GM23248 (cell line): ENCODE data around the gene KLHDC4. TPM values are rescaled to one million over a fixed set of nuclear protein-coding genes. Genes with fewer than 3 reads are reported as not detected.

ENCODE experiments used
- DNase-seq: peaks from one replicate; pipeline ENCODE4 v3.0.0-alpha.2; 2015
- H2AFZ ChIP-seq: fragments of 200-600 bp; sonication (generic); 2 replicates; pipeline ENCODE4 v1.6.1; 2016; ENCODE audit warnings: antibody characterized with exemption
- H3F3A ChIP-seq: fragments of 200-600 bp; sonication (generic); 2 replicates; pipeline ENCODE4 v1.6.1; 2016; ENCODE audit warnings: mild to moderate bottlenecking, antibody characterized with exemption, mixed run types; ENCODE audit not compliant: insufficient read depth
- H3K27ac ChIP-seq: fragments of 200-600 bp; sonication (generic); 2 replicates; pipeline ENCODE4 v1.5.1; 2016; ENCODE audit warnings: mild to moderate bottlenecking
- H3K27me3 ChIP-seq: fragments of 200-600 bp; sonication (generic); replicated peaks from 2 replicates; pipeline ENCODE4 v1.6.1; 2016; ENCODE audit warnings: mild to moderate bottlenecking; ENCODE audit not compliant: insufficient read depth
- H3K36me3 ChIP-seq: fragments of 200-600 bp; sonication (generic); 2 replicates; pipeline ENCODE4 v1.6.1; 2016; ENCODE audit warnings: low read depth, mild to moderate bottlenecking
- H3K4me1 ChIP-seq: fragments of 200-600 bp; sonication (generic); 2 replicates; pipeline ENCODE4 v1.6.1; 2016; ENCODE audit warnings: mild to moderate bottlenecking; ENCODE audit not compliant: insufficient read depth
- H3K4me2 ChIP-seq: fragments of 200-600 bp; sonication (generic); one replicate; pipeline ENCODE4 v1.6.1; 2016; ENCODE audit warnings: mild to moderate bottlenecking; ENCODE audit not compliant: unreplicated experiment
- H3K4me3 ChIP-seq: fragments of 200-600 bp; sonication (generic); 2 replicates; pipeline ENCODE4 v1.5.1; 2016; ENCODE audit warnings: mild to moderate bottlenecking
- H3K79me2 ChIP-seq: fragments of 200-600 bp; sonication (generic); 2 replicates; pipeline ENCODE4 v1.6.1; 2016; ENCODE audit warnings: mild to moderate bottlenecking; ENCODE audit not compliant: insufficient read depth
- H3K9ac ChIP-seq: fragments of 200-600 bp; sonication (generic); 2 replicates; pipeline ENCODE4 v1.6.1; 2016; ENCODE audit warnings: mild to moderate bottlenecking
- H3K9me2 ChIP-seq: fragments of 200-600 bp; sonication (generic); 2 replicates; pipeline ENCODE4 v1.6.1; 2016; ENCODE audit warnings: mixed run types, mild to moderate bottlenecking, moderate library complexity; ENCODE audit not compliant: insufficient read depth
- H3K9me3 ChIP-seq: fragments of 200-600 bp; sonication (generic); one replicate; pipeline ENCODE4 v1.6.1; 2017; ENCODE audit warnings: low read depth
- H4K20me1 ChIP-seq: fragments of 200-600 bp; sonication (generic); 2 replicates; pipeline ENCODE4 v1.6.0; 2016; ENCODE audit not compliant: insufficient read depth
- EZH2 ChIP-seq: fragments of 200-600 bp; sonication (generic); IDR thresholded peaks from 2 replicates; pipeline ENCODE4 v1.6.1; 2018; ENCODE audit warnings: antibody characterized with exemption, mild to moderate bottlenecking; ENCODE audit not compliant: insufficient read depth, poor library complexity, severe bottlenecking
- EZH2phosphoT487 ChIP-seq: fragments of 200-600 bp; sonication (generic); IDR thresholded peaks from 2 replicates; pipeline ENCODE4 v1.6.1; 2018; ENCODE audit warnings: antibody characterized with exemption, moderate library complexity, mild to moderate bottlenecking, low read depth; ENCODE audit not compliant: insufficient read depth
- WGBS, 2 experiments: methylation state at CpG; one replicate each; pipeline ENCODE4 v1.1.6; 2015 to 2017; ENCODE audit warnings: low lambda C conversion rate in 2 of 2, low coverage in 1 of 2; ENCODE audit errors: missing lambda C conversion rate in 2 of 2; 5-methylcytosine and 5-hydroxymethylcytosine counted together
- in situ Hi-C: fragments of 300-500 bp; cut with MboI; formaldehyde crosslinking; loops from 2 replicates; pipeline ENCODE4 v1.15.0; 2020
- polyA plus RNA-seq: library from polyadenylated mRNA; unstranded; fragments of >200 nt; fragmentation: Nextera tagmentation; extraction: Ambion mirVana; gene quantifications from 2 replicates; pipeline ENCODE4 v1.2.1, GENCODE V29; 2016
- total RNA-seq: library from RNA; depleted of rRNA; stranded (reverse); fragments of >200 nt; shearing (Covaris generic); gene quantifications from 2 replicates; pipeline ENCODE4 v1.2.3, GENCODE V29; 2014

Gene KLHDC4
- total and polyA plus RNA-seq, 2 experiments from 2014 or later = 8.8 to 9.4 TPM

DNA sequence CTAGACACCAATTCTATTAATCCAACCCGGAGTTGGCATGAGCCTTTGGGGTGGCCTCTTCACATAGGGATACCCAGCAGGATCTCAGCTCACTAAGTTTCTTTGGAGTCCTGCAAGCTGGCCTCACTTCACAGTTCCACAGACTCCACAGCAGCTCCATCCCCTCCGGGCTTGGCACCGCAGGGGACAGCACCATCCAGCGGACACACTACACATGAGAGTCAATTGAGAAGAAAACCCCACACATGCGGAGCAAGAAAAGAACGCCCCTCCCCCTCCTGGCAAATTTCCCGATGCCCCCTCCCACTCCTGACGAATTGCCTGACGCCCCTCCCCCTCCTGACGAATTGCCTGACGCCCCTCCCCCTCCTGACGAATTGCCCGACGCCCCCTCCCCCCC is 31.1 kb downstream of the KLHDC4 start:
- Histone ChIP-seq H3K4me1 (no peaks in the 10 kb centered on the region), H3K4me2 (no peak overlapping the region), H3F3A (no peaks in the 10 kb centered on the region), H3K9ac (no peak overlapping the region), H3K9me2 (no peaks in the 10 kb centered on the region), H4K20me1 (no peaks in the 10 kb centered on the region), H3K9me3 (no peaks in the 10 kb centered on the region), H2AFZ (no peak overlapping the region), H3K79me2 (no peaks in the 10 kb centered on the region), H3K27ac (no peak overlapping the region), H3K36me3 (no peaks in the 10 kb centered on the region), H3K4me3 (no peak overlapping the region), H3K27me3 (no peaks in the 10 kb centered on the region)
- no peak for DNase-seq
- TF ChIP-seq EZH2phosphoT487 = no peak
- TF ChIP-seq EZH2 = no peak
- in situ Hi-C loops = no loop called here
- 68 to 88% methylated on average over 4 to 14 of the region's 14 CpGs for WGBS, 2 experiments

DNA sequence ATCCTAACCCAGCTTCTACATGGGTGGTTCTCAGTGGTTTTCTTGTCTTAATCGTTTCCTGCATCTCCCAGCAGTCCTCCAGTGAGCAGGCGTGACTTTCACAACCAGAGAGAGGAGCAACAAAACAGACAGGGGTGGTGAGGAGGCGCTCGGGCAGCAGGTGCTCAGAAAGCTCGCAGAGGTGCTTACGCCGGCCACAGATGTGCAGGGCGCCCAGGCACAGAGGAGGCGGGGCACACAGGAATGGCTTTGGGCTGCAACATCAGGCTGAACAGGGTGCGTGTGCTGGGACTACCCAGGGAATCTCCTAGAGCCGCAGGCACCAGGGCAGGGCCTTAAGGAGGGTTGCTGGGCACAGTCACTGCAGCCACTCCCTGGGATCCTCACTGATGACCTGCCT is 32.6 kb downstream of the KLHDC4 start:
- Histone ChIP-seq H3K9me3 (no peaks in the 10 kb centered on the region), H3K4me3 (no peak overlapping the region), H3K9ac (no peak overlapping the region), H3K27ac (no peak overlapping the region), H3K9me2 (no peaks in the 10 kb centered on the region), H2AFZ (no peak overlapping the region), H3K4me2 (no peak overlapping the region), H3K36me3 (no peaks in the 10 kb centered on the region), H3K79me2 (no peaks in the 10 kb centered on the region), H3K27me3 (no peaks in the 10 kb centered on the region), H3F3A (no peaks in the 10 kb centered on the region), H3K4me1 (no peaks in the 10 kb centered on the region), H4K20me1 (no peaks in the 10 kb centered on the region)
- TF ChIP-seq EZH2phosphoT487 (no peak), EZH2 (no peak)
- WGBS, 2 experiments = 94 to 95% methylated on average over 11 of the region's 11 CpGs
- no peak for DNase-seq
- in situ Hi-C loops = no loop called here

DNA sequence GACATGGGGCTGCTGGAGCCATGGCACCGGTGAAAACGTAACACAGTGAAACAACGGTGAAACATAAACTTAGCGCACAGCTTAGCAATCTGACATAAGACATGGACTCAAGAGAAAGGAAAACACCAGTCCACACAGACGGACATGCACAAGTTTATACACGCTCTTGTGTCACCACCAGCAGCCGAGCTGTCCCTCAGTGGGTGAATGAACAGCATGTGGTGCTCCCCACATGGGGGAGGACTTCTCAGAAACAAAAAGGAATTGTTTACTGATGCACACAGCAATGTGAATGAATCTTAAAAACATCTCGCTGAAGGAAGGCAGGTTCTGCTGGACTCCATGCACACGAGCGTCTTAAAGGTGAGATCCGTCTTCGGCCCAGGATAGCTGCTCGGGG is 34.2 kb downstream of the KLHDC4 start:
- no peaks in the 10 kb centered on the region for H3K27me3 ChIP-seq
- H3K36me3 ChIP-seq = no peaks in the 10 kb centered on the region
- H3K4me1 ChIP-seq = no peaks in the 10 kb centered on the region
- H3K9me2 ChIP-seq = no peaks in the 10 kb centered on the region
- H3K4me2 ChIP-seq = no peak overlapping the region
- H3K9me3 ChIP-seq = no peaks in the 10 kb centered on the region
- TF ChIP-seq EZH2 (no peak), EZH2phosphoT487 (no peak)
- no peaks in the 10 kb centered on the region for H3F3A ChIP-seq
- H4K20me1 ChIP-seq = no peaks in the 10 kb centered on the region
- in situ Hi-C loops = no loop called here
- H3K79me2 ChIP-seq = no peaks in the 10 kb centered on the region
- no peak overlapping the region for H3K4me3 ChIP-seq
- 96% methylated on average over 13 of the region's 13 CpGs for WGBS, 2 experiments
- H3K27ac ChIP-seq = no peak overlapping the region
- no peak for DNase-seq
- no peak overlapping the region for H2AFZ ChIP-seq
- H3K9ac ChIP-seq = no peak overlapping the region

DNA sequence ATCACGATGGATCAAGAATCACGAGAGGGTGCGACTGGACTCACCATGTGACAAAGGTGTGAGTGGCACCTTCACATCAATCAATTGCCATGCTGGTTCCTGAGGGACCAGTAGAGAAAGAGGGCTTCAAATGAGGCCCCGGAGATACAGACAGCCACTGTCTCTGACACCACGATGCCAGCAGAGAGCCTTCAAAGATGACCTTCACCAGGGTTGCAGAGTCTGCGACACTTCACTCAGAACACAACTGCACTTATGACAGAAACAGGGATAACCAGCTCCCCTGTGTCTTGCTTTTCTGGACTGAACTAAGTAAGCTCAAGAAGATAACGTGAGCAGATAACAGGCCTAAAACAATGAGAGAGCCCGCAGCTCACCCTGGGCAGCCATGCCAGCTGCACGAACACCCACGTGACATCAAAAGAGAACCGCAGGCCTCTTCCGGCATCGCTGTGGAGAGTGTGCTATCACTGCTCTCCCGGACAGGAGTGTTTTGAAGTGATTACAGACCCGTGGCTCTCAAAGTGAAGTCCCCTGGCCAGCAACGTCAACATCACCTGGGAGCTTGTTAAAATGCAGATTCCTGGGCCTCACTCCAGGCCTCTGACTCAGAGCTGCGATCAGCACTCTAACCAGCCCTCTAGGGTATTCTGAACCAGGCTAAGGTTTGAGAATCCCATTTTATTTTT is 36.4 kb downstream of the KLHDC4 start:
- no peak for TF ChIP-seq EZH2phosphoT487
- no peak for TF ChIP-seq EZH2
- in situ Hi-C loops = no loop called here

DNA sequence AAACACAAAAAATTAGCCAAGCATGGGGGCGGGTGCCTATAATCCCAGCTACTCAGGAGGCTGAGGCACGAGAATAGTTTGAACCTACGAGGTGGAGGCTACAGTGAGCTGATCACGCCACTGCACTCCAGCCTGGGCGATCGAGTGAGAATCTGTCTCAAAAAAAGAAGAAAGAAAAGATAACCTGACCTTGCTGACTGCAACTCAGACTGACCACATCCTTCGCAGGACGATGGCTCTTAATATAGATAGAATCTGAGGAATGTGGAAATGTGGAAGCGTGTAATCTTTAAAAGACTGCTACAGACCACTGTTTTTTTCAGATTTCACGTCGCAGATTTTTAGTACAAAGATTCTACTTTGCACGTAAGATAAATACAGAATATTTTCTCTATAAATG is 37.8 kb downstream of the KLHDC4 start:
- H3K4me2 ChIP-seq = no peak overlapping the region
- no peaks in the 10 kb centered on the region for H3K79me2 ChIP-seq
- no peaks in the 10 kb centered on the region for H3K36me3 ChIP-seq
- no peaks in the 10 kb centered on the region for H3K4me1 ChIP-seq
- no peaks in the 10 kb centered on the region for H3K9me2 ChIP-seq
- no peaks in the 10 kb centered on the region for H3K9me3 ChIP-seq
- TF ChIP-seq EZH2phosphoT487 = no peak
- TF ChIP-seq EZH2 = no peak
- H3K4me3 ChIP-seq = no peak overlapping the region
- 97% methylated on average over 12 of the region's 12 CpGs for WGBS, 2 experiments
- DNase-seq = no peak
- no peak overlapping the region for H2AFZ ChIP-seq
- H3K27ac ChIP-seq = no peak overlapping the region
- no peaks in the 10 kb centered on the region for H3K27me3 ChIP-seq
- no peak overlapping the region for H3K9ac ChIP-seq
- H3F3A ChIP-seq = no peaks in the 10 kb centered on the region
- in situ Hi-C loops = no loop called here
- H4K20me1 ChIP-seq = no peaks in the 10 kb centered on the region

More for the DNA sequence above, 36.4 kb downstream of the KLHDC4 start:
- no peak overlapping the region for H3K9ac ChIP-seq
- H3K27me3 ChIP-seq = no peaks in the 10 kb centered on the region
- DNase-seq = no peak
- 93 to 96% methylated on average over 17 of the region's 17 CpGs for WGBS, 2 experiments
- H3K4me2 ChIP-seq = no peak overlapping the region
- H3K27ac ChIP-seq = no peak overlapping the region
- no peaks in the 10 kb centered on the region for H3K36me3 ChIP-seq
- H3K9me3 ChIP-seq = no peaks in the 10 kb centered on the region
- no peak overlapping the region for H3K4me3 ChIP-seq
- H3K4me1 ChIP-seq = no peaks in the 10 kb centered on the region
- no peak overlapping the region for H2AFZ ChIP-seq
- H3K79me2 ChIP-seq = no peaks in the 10 kb centered on the region
- no peaks in the 10 kb centered on the region for H4K20me1 ChIP-seq
- H3K9me2 ChIP-seq = no peaks in the 10 kb centered on the region
- no peaks in the 10 kb centered on the region for H3F3A ChIP-seq
